Testis (tissue), 3 donors: ENCODE measurements around the gene SHF. TPM values are rescaled to one million over a fixed set of nuclear protein-coding genes. Genes with fewer than 3 reads are reported as not detected.

Experiments
- DNase-seq: peaks from one replicate; pipeline ENCODE4 v3.0.0-alpha.2; 2019
- H3K27ac ChIP-seq, 2 donors: fragments of 200-600 bp; sonication (generic); one replicate each; pipeline ENCODE4 v1.5.1; 2019
- H3K27me3 ChIP-seq: fragments of 200-600 bp; sonication (generic); one replicate; pipeline ENCODE4 v1.5.1; 2019
- H3K36me3 ChIP-seq: fragments of 200-600 bp; sonication (generic); one replicate; pipeline ENCODE4 v1.5.1; 2017; ENCODE audit warnings: low read depth; ENCODE audit errors: missing control alignments
- H3K4me1 ChIP-seq: fragments of 200-600 bp; sonication (generic); one replicate; pipeline ENCODE4 v1.5.1; 2019
- H3K4me3 ChIP-seq, 2 donors: fragments of 200-600 bp; sonication (generic); one replicate each; pipeline ENCODE4 v1.5.1; 2017 to 2019
- H3K9me3 ChIP-seq: fragments of 200-600 bp; sonication (generic); one replicate; pipeline ENCODE4 v1.5.1; 2017
- POLR2A ChIP-seq: fragments of 450-650 bp; IDR thresholded peaks from one replicate; pipeline ENCODE4 v1.6.1; 2017; ENCODE audit warnings: antibody characterized with exemption, mild to moderate bottlenecking, moderate library complexity
- WGBS, 2 donors: methylation state at CpG; one replicate each; pipeline ENCODE4 v1.1.5; 2018; 5-methylcytosine and 5-hydroxymethylcytosine counted together
- intact Hi-C: fragments of 100-400 bp; cut with DNase I; formaldehyde crosslinking; loops from one replicate; pipeline ENCODE4 v1.15.1; 2023; ENCODE audit warnings: low total_unique reads
- polyA plus RNA-seq: library from polyadenylated mRNA; stranded (reverse); fragments of 350-450 nt; fragmentation: Illumina TruSeq; extraction: RNeasy Lipid Tissue Mini Kit (QIAGEN cat#74804); gene quantifications from one replicate; pipeline ENCODE4 v1.2.3, GENCODE V29; 2014; ENCODE audit warnings: low read depth, low replicate concordance; ENCODE audit not compliant: insufficient read depth
- total RNA-seq, 2 donors: library from RNA; depleted of rRNA; stranded (reverse); fragments of >200 nt; gene quantifications; one replicate each; pipeline ENCODE4 v1.2.3, GENCODE V29; 2016
- TF ChIP-seq, protein P1 (sequence below), 3 experiments: fragments of 450-650 bp in 2 of 3; fragments of 200-600 bp in 1 of 3; sonication (generic) in 1 of 3; IDR thresholded peaks; one replicate each; pipeline ENCODE4 v1.5.1; 2016 to 2019; ENCODE audit warnings: antibody characterized with exemption in 3 of 3, mild to moderate bottlenecking in 2 of 3, moderate library complexity in 1 of 3

Gene SHF
- total and polyA plus RNA-seq, 3 donors from 2014 or later: 9.3 to 13.2 (median 12.7) TPM

DNA sequence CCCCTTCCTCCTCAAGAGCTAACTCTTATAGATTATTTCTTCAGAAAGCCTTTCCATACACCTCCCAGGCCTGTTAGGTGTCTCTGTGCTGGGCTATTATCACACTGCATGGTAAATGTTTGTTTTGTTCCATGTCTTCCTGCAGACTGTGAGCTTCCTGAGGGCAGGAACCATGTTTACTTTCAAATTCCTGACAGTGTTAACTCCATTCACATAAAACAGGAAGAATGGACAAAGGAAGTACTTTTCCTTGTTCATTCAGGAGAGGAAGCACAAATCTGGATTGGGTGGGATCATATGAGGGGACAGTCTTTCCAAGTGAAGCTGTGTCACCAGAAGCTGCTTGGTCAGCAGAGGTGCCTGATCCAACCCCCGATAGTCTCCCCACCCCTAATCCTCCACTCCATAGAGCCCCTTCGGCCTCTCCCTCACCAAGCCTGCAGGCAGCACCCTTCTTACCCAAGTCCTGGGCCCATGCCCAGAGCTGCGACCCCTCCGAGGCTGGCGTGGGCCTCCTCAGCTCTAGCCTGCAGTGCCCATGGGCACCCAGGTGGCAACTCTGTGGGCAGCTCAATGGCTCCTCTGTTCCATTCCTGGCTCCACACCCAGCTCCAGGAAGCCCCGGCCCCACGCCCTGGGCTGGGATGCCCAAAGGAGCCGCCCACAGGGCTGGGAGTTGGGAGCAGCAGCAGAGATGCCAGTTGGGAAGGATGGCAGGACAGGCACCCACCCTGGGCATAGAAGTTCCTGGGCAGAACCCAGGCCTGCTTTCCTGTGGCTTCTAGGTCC, 6.9 kb downstream of the SHF start:
- intact Hi-C loops: no loop called here
- TF ChIP-seq POLR2A: no peak
- TF ChIP-seq, protein P1, sequence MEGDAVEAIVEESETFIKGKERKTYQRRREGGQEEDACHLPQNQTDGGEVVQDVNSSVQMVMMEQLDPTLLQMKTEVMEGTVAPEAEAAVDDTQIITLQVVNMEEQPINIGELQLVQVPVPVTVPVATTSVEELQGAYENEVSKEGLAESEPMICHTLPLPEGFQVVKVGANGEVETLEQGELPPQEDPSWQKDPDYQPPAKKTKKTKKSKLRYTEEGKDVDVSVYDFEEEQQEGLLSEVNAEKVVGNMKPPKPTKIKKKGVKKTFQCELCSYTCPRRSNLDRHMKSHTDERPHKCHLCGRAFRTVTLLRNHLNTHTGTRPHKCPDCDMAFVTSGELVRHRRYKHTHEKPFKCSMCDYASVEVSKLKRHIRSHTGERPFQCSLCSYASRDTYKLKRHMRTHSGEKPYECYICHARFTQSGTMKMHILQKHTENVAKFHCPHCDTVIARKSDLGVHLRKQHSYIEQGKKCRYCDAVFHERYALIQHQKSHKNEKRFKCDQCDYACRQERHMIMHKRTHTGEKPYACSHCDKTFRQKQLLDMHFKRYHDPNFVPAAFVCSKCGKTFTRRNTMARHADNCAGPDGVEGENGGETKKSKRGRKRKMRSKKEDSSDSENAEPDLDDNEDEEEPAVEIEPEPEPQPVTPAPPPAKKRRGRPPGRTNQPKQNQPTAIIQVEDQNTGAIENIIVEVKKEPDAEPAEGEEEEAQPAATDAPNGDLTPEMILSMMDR (IDR thresholded peaks at IDR 0.05): no peak
- H3K9me3 ChIP-seq: no peaks in the 10 kb centered on the region
- H3K36me3 ChIP-seq: no peaks in the 10 kb centered on the region
- DNase-seq: no peak
- no peak overlapping the region for H3K27ac ChIP-seq
- 79 to 88% methylated on average over 2 to 8 of the region's 8 CpGs for WGBS, 2 donors
- no peaks in the 10 kb centered on the region for H3K4me1 ChIP-seq
- no peak overlapping the region for H3K4me3 ChIP-seq
- no peaks in the 10 kb centered on the region for H3K27me3 ChIP-seq

DNA sequence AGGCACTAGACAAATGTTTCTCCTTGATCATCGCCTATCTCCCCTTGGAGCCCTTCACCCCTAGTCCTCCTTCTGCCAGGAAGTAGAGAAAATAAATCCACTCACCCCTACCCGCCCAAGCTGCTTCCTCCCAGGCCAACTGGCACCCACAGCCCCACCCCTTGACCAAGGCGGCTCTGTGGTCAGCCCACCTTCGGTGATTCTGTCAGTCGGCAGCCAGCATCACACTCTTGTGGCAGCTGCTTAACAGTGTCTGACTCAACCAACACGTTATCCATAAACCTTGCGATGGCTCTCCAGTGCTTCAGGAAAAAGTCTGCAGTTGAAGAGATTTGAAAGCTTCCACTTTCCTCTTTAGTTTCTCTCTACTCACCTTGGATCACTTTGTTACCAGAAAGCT, 7.6 kb downstream of the SHF start:
- no peak for DNase-seq
- WGBS, 2 donors: 82 to 88% methylated on average over 7 of the region's 7 CpGs
- H3K27me3 ChIP-seq: no peaks in the 10 kb centered on the region

DNA sequence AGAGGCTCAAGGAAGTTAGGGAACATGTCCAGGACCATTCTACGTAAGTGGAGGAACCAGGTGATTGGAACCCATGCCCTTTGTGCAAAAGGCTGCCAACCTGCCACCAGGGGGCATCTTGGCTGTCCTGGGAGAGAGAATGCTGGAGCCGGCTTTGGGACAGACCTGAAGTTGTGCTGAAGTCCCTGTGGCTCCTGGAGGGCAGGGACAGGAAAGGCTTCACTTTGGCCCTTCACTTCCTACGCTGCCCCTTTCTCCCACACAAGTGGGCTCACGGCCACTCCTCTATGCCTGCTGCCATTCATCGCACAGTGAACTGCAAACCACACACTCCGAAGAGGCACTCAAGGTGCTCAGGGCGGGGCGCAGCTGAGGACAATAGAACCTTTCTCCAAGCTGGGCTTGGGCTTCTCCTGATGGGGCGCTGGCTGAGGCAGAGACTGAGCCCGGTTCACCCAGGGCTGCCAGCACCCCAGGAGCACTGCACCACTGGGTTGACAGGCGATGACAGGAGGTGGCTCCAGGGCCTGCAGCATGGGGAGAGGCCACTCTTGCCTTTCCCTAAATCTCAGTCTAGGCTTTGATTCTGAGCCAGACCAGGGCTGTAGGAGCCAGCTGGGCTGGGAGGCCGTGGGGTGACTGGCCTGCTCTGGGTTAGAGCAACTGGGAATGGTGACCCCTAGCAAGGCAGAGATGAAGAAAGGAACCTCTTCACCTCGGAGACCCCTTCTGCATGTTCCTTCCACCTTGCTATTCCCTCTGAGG, 8.4 kb downstream of the SHF start:
- no peak for DNase-seq
- intact Hi-C loops: no loop called here
- Histone ChIP-seq H3K4me1 (no peaks in the 10 kb centered on the region), H3K27me3 (no peaks in the 10 kb centered on the region), H3K4me3 (no peak overlapping the region), H3K27ac (no peak overlapping the region), H3K9me3 (no peaks in the 10 kb centered on the region), H3K36me3 (no peaks in the 10 kb centered on the region)
- TF ChIP-seq, protein P1 (IDR thresholded peaks at IDR 0.05): peak in 1 of 3 experiments; percentile 23
- no peak for TF ChIP-seq POLR2A
- 89 to 95% methylated on average over 11 to 13 of the region's 13 CpGs for WGBS, 2 donors

More for the DNA sequence above, 7.6 kb downstream of the SHF start:
- no peaks in the 10 kb centered on the region for H3K4me1 ChIP-seq
- no peak overlapping the region for H3K27ac ChIP-seq
- no peak for TF ChIP-seq POLR2A
- TF ChIP-seq, protein P1 (IDR thresholded peaks at IDR 0.05): no peak
- H3K9me3 ChIP-seq: no peaks in the 10 kb centered on the region
- intact Hi-C loops: no loop called here
- no peaks in the 10 kb centered on the region for H3K36me3 ChIP-seq
- H3K4me3 ChIP-seq: no peak overlapping the region

DNA sequence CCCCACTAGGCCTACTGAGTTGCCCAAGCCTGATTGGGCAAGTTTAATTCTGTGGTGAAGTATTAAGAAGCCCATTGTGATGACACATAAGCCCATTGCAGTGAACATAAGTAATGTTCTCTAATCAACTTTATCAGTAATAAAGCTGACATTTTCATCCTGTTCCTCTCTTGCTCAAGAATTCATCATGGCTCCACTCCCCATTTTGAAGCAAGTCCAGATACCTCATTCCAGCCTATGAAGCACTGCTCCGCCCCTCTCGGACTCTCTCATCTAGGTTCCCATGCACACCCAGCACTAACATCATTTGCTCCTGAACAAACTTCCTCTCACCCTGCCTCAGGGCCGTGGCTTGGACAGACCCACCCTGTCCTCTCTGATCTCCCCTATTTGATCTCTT, 10.5 kb downstream of the SHF start:
- WGBS, 2 donors: 95 to 97% methylated on average over 3 of the region's 3 CpGs
- Histone ChIP-seq H3K9me3 (no peaks in the 10 kb centered on the region), H3K36me3 (no peaks in the 10 kb centered on the region), H3K27me3 (no peaks in the 10 kb centered on the region), H3K27ac (no peak overlapping the region), H3K4me1 (no peaks in the 10 kb centered on the region), H3K4me3 (no peak overlapping the region)
- intact Hi-C loops: no loop called here
- no peak for DNase-seq
- no peak for TF ChIP-seq POLR2A
- TF ChIP-seq, protein P1 (IDR thresholded peaks at IDR 0.05): no peak
